H1 (cell line): ENCODE measurements around the gene TIMM23. TPM values are rescaled to one million over a fixed set of nuclear protein-coding genes. Genes with fewer than 3 reads are reported as not detected.
A peak's percentile ranks its signal among the peaks of the same experiment; 100 is the strongest.

Experiments used
- CTCF ChIA-PET: fragments of 300-600 bp; sonication (Branson Sonifier 250); formaldehyde crosslinking; loops from one replicate; lab custom pipeline; 2021; ENCODE audit not compliant: partially characterized antibody; lab: Charles Lee
- POLR2A ChIA-PET: fragments of 300-600 bp; sonication (Branson Sonifier 250); formaldehyde crosslinking; loops from one replicate; lab custom pipeline; 2021; ENCODE audit warnings: inconsistent platforms; ENCODE audit not compliant: partially characterized antibody; lab: Charles Lee
- DNase-seq, 2 experiments: peaks; one replicate each; pipeline versions ENCODE4 v3.0.0 to v3.0.0-alpha.2; 2010 to 2022; ENCODE audit warnings: low spot score in 2 of 2, low read depth in 1 of 2, mixed read lengths in 1 of 2
- FAIRE-seq: peaks from 2 replicates; lab custom pipeline; 2011; peaks lifted over from hg19 to GRCh38; lab: Jason Lieb, UNC
- H2AFZ ChIP-seq: 2 replicates; pipeline ENCODE4 v1.8.1; 2012; ENCODE audit warnings: low read length, inconsistent platforms
- H2AK5ac ChIP-seq: 2 replicates; pipeline ENCODE4 v1.6.1; 2013; ENCODE audit warnings: low read depth, low read length
- H2BK120ac ChIP-seq: replicated peaks from 2 replicates; pipeline ENCODE3; 2013; ENCODE audit warnings: low read depth, low read length, inconsistent platforms
- H2BK12ac ChIP-seq: 2 replicates; pipeline ENCODE4 v1.6.1; 2013; ENCODE audit warnings: low read depth, low read length
- H2BK15ac ChIP-seq: 2 replicates; pipeline ENCODE4 v1.6.1; 2013; ENCODE audit warnings: low read length
- H2BK20ac ChIP-seq: 2 replicates; pipeline ENCODE4 v1.6.1; 2013; ENCODE audit warnings: low read length
- H2BK5ac ChIP-seq: 2 replicates; pipeline ENCODE4 v1.6.1; 2013; ENCODE audit warnings: low read depth, low read length
- H3K14ac ChIP-seq: 2 replicates; pipeline ENCODE4 v1.6.1; 2013; ENCODE audit warnings: inconsistent platforms; ENCODE audit not compliant: insufficient read length
- H3K18ac ChIP-seq: 2 replicates; pipeline ENCODE4 v1.6.1; 2013; ENCODE audit warnings: low read length; ENCODE audit errors: extremely low read depth
- H3K23ac ChIP-seq: 2 replicates; pipeline ENCODE4 v1.6.1; 2013; ENCODE audit warnings: inconsistent platforms; ENCODE audit not compliant: insufficient read length
- H3K23me2 ChIP-seq: 2 replicates; pipeline ENCODE4 v1.6.1; 2013; ENCODE audit warnings: low read depth, low read length
- H3K27ac ChIP-seq: 2 replicates; pipeline ENCODE4 v1.6.1; 2011; ENCODE audit warnings: low read depth, low read length, inconsistent platforms
- H3K27me3 ChIP-seq, 4 experiments: replicated peaks in 1 of 4; 1 replicate in 1 of 4; 2 replicates in 3 of 4; pipeline versions ENCODE4 v1.6.1 to v1.8.1; 2011 to 2013; ENCODE audit warnings: low read length in 3 of 4, mild to moderate bottlenecking in 3 of 4, inconsistent platforms in 2 of 4, mixed read lengths in 2 of 4, moderate library complexity in 1 of 4; ENCODE audit not compliant: control insufficient read depth in 3 of 4, insufficient read depth in 3 of 4; ENCODE audit errors: extremely low read depth in 1 of 4
- H3K36me3 ChIP-seq, 4 experiments: 2 replicates each; pipeline versions ENCODE4 v1.6.1 to v1.8.1; 2011 to 2013; ENCODE audit warnings: mild to moderate bottlenecking in 4 of 4, low read length in 3 of 4, moderate library complexity in 2 of 4, control low read depth in 1 of 4, inconsistent platforms in 1 of 4; ENCODE audit not compliant: insufficient read depth in 4 of 4, control insufficient read depth in 2 of 4
- H3K4ac ChIP-seq: replicated peaks from 2 replicates; pipeline ENCODE3; 2013; ENCODE audit warnings: low read length, low read depth, mixed read lengths, inconsistent platforms; ENCODE audit not compliant: insufficient read length
- H3K4me1 ChIP-seq, 4 experiments: replicated peaks in 1 of 4; 1 replicate in 1 of 4; 2 replicates in 3 of 4; pipeline versions ENCODE4 v1.6.1 to v1.8.1; 2011 to 2013; ENCODE audit warnings: low read length in 3 of 4, inconsistent platforms in 2 of 4, mixed read lengths in 1 of 4; ENCODE audit not compliant: insufficient read depth in 4 of 4, control insufficient read depth in 3 of 4
- H3K4me2 ChIP-seq, 2 experiments: 2 replicates each; pipeline versions ENCODE4 v1.6.1 to v1.8.1; 2011 to 2013; ENCODE audit warnings: low read depth in 2 of 2, low read length in 2 of 2, control low read depth in 1 of 2, inconsistent platforms in 1 of 2, mild to moderate bottlenecking in 1 of 2; ENCODE audit not compliant: insufficient read depth in 1 of 2
- H3K4me3 ChIP-seq, 4 experiments: fragments of 200-600, 300-600 bp in 1 of 4; sonication (generic), shearing (Covaris generic), sonication (Bioruptor Twin) in 1 of 4; 2 replicates each; pipeline versions ENCODE4 v1.5.1 to v1.8.1; 2011 to 2016; ENCODE audit warnings: low read length in 4 of 4, low read depth in 3 of 4, control low read depth in 2 of 4, inconsistent platforms in 2 of 4, mild to moderate bottlenecking in 2 of 4, mixed read lengths in 1 of 4, moderate library complexity in 1 of 4; ENCODE audit not compliant: insufficient read depth in 2 of 4; ENCODE audit errors: extremely low read depth in 1 of 4
- H3K56ac ChIP-seq: replicated peaks from 2 replicates; pipeline ENCODE3; 2013; ENCODE audit warnings: low read depth, mild to moderate bottlenecking, mixed read lengths, low read length, inconsistent platforms; ENCODE audit not compliant: insufficient read length
- H3K79me1 ChIP-seq: 2 replicates; pipeline ENCODE4 v1.6.1; 2013; ENCODE audit warnings: low read depth, low read length, control low read depth
- H3K79me2 ChIP-seq, 2 experiments: 2 replicates each; pipeline versions ENCODE4 v1.6.1 to v1.8.1; 2012 to 2013; ENCODE audit warnings: low read length in 2 of 2, mild to moderate bottlenecking in 2 of 2, inconsistent platforms in 1 of 2; ENCODE audit not compliant: insufficient read depth in 2 of 2, control insufficient read depth in 1 of 2
- H3K9ac ChIP-seq, 4 experiments: replicated peaks in 1 of 4; 1 replicate in 1 of 4; 2 replicates in 3 of 4; pipeline versions ENCODE4 v1.6.1 to v1.8.1; 2011 to 2013; ENCODE audit warnings: low read depth in 3 of 4, low read length in 3 of 4, control low read depth in 2 of 4, mild to moderate bottlenecking in 2 of 4, moderate library complexity in 2 of 4, inconsistent platforms in 1 of 4; ENCODE audit errors: extremely low read depth in 1 of 4
- H3K9me3 ChIP-seq, 2 experiments: 2 replicates each; pipeline versions ENCODE4 v1.6.1 to v1.8.1; 2012 to 2013; ENCODE audit warnings: mild to moderate bottlenecking in 2 of 2, moderate library complexity in 2 of 2, control low read depth in 1 of 2, inconsistent platforms in 1 of 2, low read depth in 1 of 2, low read length in 1 of 2, mixed read lengths in 1 of 2; ENCODE audit not compliant: insufficient read depth in 2 of 2
- H4K20me1 ChIP-seq, 2 experiments: replicated peaks in 1 of 2; 2 replicates each; pipeline versions ENCODE3 to v1.8.1; 2011 to 2013; ENCODE audit warnings: inconsistent platforms in 2 of 2, low read length in 2 of 2, mild to moderate bottlenecking in 1 of 2; ENCODE audit not compliant: insufficient read depth in 2 of 2, control insufficient read depth in 1 of 2
- H4K5ac ChIP-seq: 2 replicates; pipeline ENCODE4 v1.6.1; 2013; ENCODE audit warnings: low read length, low read depth, mixed read lengths, inconsistent platforms; ENCODE audit not compliant: insufficient read length
- H4K8ac ChIP-seq: 2 replicates; pipeline ENCODE4 v1.8.0; 2013; ENCODE audit warnings: mild to moderate bottlenecking, moderate library complexity, low read length, inconsistent platforms; ENCODE audit not compliant: insufficient read depth; ENCODE audit errors: extremely low read depth
- H4K91ac ChIP-seq: replicated peaks from 2 replicates; pipeline ENCODE3; 2013; ENCODE audit warnings: low read length, mixed read lengths, inconsistent platforms; ENCODE audit not compliant: insufficient read length
- BACH1 ChIP-seq: IDR thresholded peaks from 2 replicates; pipeline ENCODE4 v1.6.1; 2012; ENCODE audit warnings: low read length, improper control_type of control experiment
- CHD1 ChIP-seq: IDR thresholded peaks from 2 replicates; pipeline ENCODE4 v1.6.1; 2012; ENCODE audit warnings: low read depth, low read length, improper control_type of control experiment
- HDAC2 ChIP-seq, 2 experiments: fragments of 300-600 bp in 1 of 2; sonication (generic) in 1 of 2; IDR thresholded peaks; 2 replicates each; pipeline ENCODE4 v1.6.1; 2011 to 2012; ENCODE audit warnings: low read depth in 2 of 2, low read length in 2 of 2, mild to moderate bottlenecking in 2 of 2, moderate library complexity in 2 of 2, borderline replicate concordance in 1 of 2, inconsistent platforms in 1 of 2
- KDM5A ChIP-seq: fragments of 200-600 bp; IDR thresholded peaks from 2 replicates; pipeline ENCODE4 v1.7.1; 2012; ENCODE audit warnings: mild to moderate bottlenecking, low read length, inconsistent platforms, mixed read lengths
- PHF8 ChIP-seq: fragments of 200-600 bp; sonication (generic); conservative IDR thresholded peaks from 2 replicates; pipeline ENCODE4 v1.7.1; 2012; ENCODE audit warnings: low read depth, mild to moderate bottlenecking, inconsistent platforms, low read length, moderate library complexity
- SIRT6 ChIP-seq: IDR thresholded peaks from one replicate; pipeline ENCODE4 v1.7.1; 2012; ENCODE audit warnings: low read length, inconsistent platforms
- SUZ12 ChIP-seq: fragments of 200-600 bp; sonication (generic); IDR thresholded peaks from 2 replicates; pipeline ENCODE4 v1.6.1; 2012; ENCODE audit warnings: mild to moderate bottlenecking, inconsistent platforms, low read length, moderate library complexity, mixed read lengths
- TAF7 ChIP-seq: optimal IDR thresholded peaks from 2 replicates; pipeline ENCODE3; 2011; ENCODE audit warnings: low read depth, mild to moderate bottlenecking, inconsistent platforms, low read length, moderate library complexity, borderline replicate concordance
- TCF12 ChIP-seq: IDR thresholded peaks from 2 replicates; pipeline ENCODE4 v1.6.1; 2011; ENCODE audit warnings: low read depth, mild to moderate bottlenecking, low read length
- ZNF274 ChIP-seq: IDR thresholded peaks from 2 replicates; pipeline ENCODE4 v1.7.0; 2012; ENCODE audit warnings: low read length, borderline replicate concordance; ENCODE audit errors: extremely low read depth
- WGBS, 2 experiments: shearing (Covaris generic) in 1 of 2; methylation state at CpG; one replicate each; pipeline versions ENCODE4 v1.1.6 to v1.1.7; 2013 to 2015; ENCODE audit warnings: low lambda C conversion rate in 2 of 2, mixed read lengths in 2 of 2, inconsistent platforms in 1 of 2, low coverage in 1 of 2, missing lambda C conversion rate in 1 of 2; ENCODE audit not compliant: insufficient replicate concordance in 2 of 2, insufficient coverage in 1 of 2, insufficient read length in 1 of 2; ENCODE audit errors: extremely low coverage in 1 of 2, missing lambda C conversion rate in 1 of 2; 5-methylcytosine and 5-hydroxymethylcytosine counted together
- polyA plus RNA-seq, 7 experiments: library from polyadenylated mRNA; depleted of rRNA in 3 of 7; stranded (reverse) in 5 of 7; unstranded in 2 of 7; fragments of >200 nt in 5 of 7; fragments of 200-250 nt in 2 of 7; gene quantifications; 1 replicate in 5 of 7; 2 replicates in 1 of 7; 4 replicates in 1 of 7; pipeline versions ENCODE4 v1.2.1 to v1.2.3, GENCODE V29; 2011 to 2013; ENCODE audit warnings: missing spikeins in 2 of 7, mixed read lengths in 2 of 7
- total RNA-seq: library from RNA; stranded (reverse); fragmentation: NEBNext Ultra II Directional; extraction: Animal tissue kit (Norgen Biotek cat#: 25700); gene quantifications from 2 replicates; pipeline ENCODE4 v1.2.1, GENCODE V29; 2021
- TF ChIP-seq, protein P1 (sequence below): IDR thresholded peaks from 2 replicates; pipeline ENCODE4 v1.6.1; 2012; ENCODE audit warnings: low read length, inconsistent platforms

Gene TIMM23
- total and polyA plus RNA-seq, 2 of the 8 experiments (the other 6 are each of a cell fraction or from before 2014, with no cell fraction given): 101 to 130 TPM

DNA sequence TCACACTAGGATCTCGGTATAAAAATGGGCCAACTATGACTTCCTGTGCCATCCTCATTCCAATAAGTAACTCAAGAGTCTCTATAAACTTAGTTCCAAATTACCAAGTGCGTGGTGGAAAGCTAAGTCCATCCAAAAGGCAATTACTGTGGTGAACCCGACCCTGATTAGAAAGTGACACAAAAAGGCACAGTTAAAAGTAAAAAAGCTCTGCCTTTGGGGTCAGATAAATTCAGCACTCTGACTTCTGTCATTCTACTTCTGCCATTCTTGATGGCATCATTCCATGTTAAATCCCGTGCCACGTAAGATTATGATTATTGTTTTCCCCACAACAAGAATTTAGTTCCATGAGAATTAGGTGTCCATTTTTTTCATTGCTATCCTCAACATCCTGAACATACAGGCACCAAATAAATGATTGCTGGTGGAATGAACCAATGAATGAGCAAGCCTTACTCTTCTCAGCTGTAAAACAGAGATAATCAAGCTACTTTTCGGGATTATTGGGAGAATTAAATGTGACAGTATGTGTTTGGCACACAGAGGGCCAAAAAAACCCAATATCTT lies 57.3 kb downstream of the TIMM23 start:
- DNase-seq (no peak), FAIRE-seq (no peak)
- peak overlapping the region; percentile 68 to 87 (median 79); a peak in 6 of 7 replicates for H3K9ac ChIP-seq
- H3K79me1 ChIP-seq: peaks cover 2% of the 10 kb centered on the region; the same call in 1 of the 2 replicates
- no peak overlapping the region for H2BK20ac ChIP-seq
- no peak overlapping the region for H3K4ac ChIP-seq
- H3K18ac ChIP-seq: no peak overlapping the region
- H3K56ac ChIP-seq: no peak overlapping the region
- no peak overlapping the region for H3K23ac ChIP-seq
- peaks cover 4% of the 10 kb centered on the region; the same call in 1 of the 2 replicates for H3K23me2 ChIP-seq
- no peak overlapping the region for H2BK120ac ChIP-seq
- no peak overlapping the region for H2AK5ac ChIP-seq
- POLR2A ChIA-PET: interaction anchor here (0.8 kb wide), 1 partner anchor 19 kb away, joined by 3 read pairs; no protein-coding TSS in a partner anchor
- H3K9me3 ChIP-seq: no peaks in the 10 kb centered on the region
- H2BK15ac ChIP-seq: no peak overlapping the region
- H3K27ac ChIP-seq: no peak overlapping the region
- H4K91ac ChIP-seq: no peak overlapping the region
- no peaks in the 10 kb centered on the region for H3K27me3 ChIP-seq
- H4K20me1 ChIP-seq: peaks cover 1 to 15% of the 10 kb centered on the region in 2 experiments
- no peak overlapping the region for H2BK5ac ChIP-seq
- H3K36me3 ChIP-seq: no peaks in the 10 kb centered on the region
- H4K5ac ChIP-seq: no peak overlapping the region
- H2AFZ ChIP-seq: no peak overlapping the region
- CTCF ChIA-PET: interaction anchor here (0.6 to 1.9 kb wide), 7 partner anchors 9 to 244 kb away, joined by 3 to 8 read pairs (median 3); no protein-coding TSS in a partner anchor
- peak overlapping the region; percentile 80 to 95 (median 86) for H3K4me3 ChIP-seq
- H3K4me1 ChIP-seq: peaks cover 0 to 12% (median 3%) of the 10 kb centered on the region in 4 experiments; a peak in 5 of 7 replicates
- peak overlapping the region; percentile 73 to 80 for H3K4me2 ChIP-seq
- 0 out of 2 replicates have a peak overlapping the region, but pooled peaks have one; percentile 22 for H4K8ac ChIP-seq
- WGBS, 2 experiments: 73% methylated on average over 6 of the region's 6 CpGs; no CpG with 5 or more reads in 1 of the 2 experiments
- no peak overlapping the region for H3K14ac ChIP-seq
- no peak overlapping the region for H2BK12ac ChIP-seq
- peaks cover 0 to 45% of the 10 kb centered on the region in 2 experiments; a peak in 2 of 4 replicates for H3K79me2 ChIP-seq
- TF ChIP-seq PHF8: no peak
- no peak for TF ChIP-seq CHD1
- TF ChIP-seq SIRT6: no peak
- TF ChIP-seq, protein P1, sequence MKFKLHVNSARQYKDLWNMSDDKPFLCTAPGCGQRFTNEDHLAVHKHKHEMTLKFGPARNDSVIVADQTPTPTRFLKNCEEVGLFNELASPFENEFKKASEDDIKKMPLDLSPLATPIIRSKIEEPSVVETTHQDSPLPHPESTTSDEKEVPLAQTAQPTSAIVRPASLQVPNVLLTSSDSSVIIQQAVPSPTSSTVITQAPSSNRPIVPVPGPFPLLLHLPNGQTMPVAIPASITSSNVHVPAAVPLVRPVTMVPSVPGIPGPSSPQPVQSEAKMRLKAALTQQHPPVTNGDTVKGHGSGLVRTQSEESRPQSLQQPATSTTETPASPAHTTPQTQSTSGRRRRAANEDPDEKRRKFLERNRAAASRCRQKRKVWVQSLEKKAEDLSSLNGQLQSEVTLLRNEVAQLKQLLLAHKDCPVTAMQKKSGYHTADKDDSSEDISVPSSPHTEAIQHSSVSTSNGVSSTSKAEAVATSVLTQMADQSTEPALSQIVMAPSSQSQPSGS: no peak
- TF ChIP-seq TAF7: no peak
- TF ChIP-seq KDM5A: no peak
- no peak for TF ChIP-seq BACH1
- no peak for TF ChIP-seq TCF12
- TF ChIP-seq HDAC2 (IDR thresholded peaks at IDR 0.05; ENCODE audit: borderline replicate concordance in 1 of 2, low read depth in 2 of 2, low read length in 2 of 2): no peak
- no peak for TF ChIP-seq SUZ12
- no peak for TF ChIP-seq ZNF274
